SU-DHL-6 (cell line): Measurements from ENCODE around the gene KLHL36.

Experiments
- EZH2phosphoT487 ChIP-seq: fragments of 200-600 bp; sonication (generic), shearing (Covaris generic); conservative IDR thresholded peaks from 2 replicates; pipeline ENCODE4 v1.6.1; 2018; ENCODE audit warnings: mild to moderate bottlenecking, antibody characterized with exemption, low read length, moderate library complexity, mixed read lengths
- TF ChIP-seq, protein P1 (sequence below): fragments of 200-600 bp; sonication (generic); IDR thresholded peaks from one replicate; pipeline ENCODE4 v1.5.1; 2017; ENCODE audit warnings: antibody characterized with exemption, mild to moderate bottlenecking, low read length, moderate library complexity; ENCODE audit not compliant: insufficient read depth, poor library complexity, severe bottlenecking

DNA sequence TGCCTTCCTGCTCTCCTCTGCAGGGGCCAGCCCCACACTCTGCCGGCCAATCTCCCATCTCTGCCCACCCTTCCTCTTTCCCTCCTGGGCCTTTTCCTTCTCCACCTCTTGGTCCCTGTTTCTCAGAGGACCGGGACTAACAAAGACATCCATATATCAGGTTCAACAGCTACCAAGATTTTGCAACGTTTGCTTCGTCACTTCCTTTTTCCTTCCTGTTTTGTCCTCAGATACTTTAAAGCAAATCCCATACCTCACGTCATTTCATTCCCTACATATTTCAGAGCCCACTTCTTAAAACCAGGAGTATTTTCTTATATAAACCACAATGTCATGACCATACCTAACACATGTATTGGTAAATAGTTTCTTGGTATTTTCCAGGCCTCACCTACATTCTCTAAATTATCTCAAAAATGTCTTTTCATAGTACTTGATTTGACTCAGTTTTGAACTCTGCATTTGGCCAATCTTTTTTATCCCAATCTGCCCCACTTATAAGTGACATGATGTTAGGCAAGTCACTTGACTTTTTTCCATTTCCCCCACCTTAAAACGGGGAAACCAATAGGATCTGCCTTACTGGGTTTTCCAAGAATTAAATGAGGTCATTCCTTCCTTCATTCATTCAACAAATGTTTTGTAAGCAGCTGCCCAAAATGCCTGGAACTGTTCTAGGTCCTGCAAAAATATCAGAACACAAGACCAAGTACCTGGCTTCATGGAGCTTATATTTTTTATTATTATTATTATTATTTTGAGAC is 44.3 kb downstream of the KLHL36 start:
- TF ChIP-seq, protein P1, sequence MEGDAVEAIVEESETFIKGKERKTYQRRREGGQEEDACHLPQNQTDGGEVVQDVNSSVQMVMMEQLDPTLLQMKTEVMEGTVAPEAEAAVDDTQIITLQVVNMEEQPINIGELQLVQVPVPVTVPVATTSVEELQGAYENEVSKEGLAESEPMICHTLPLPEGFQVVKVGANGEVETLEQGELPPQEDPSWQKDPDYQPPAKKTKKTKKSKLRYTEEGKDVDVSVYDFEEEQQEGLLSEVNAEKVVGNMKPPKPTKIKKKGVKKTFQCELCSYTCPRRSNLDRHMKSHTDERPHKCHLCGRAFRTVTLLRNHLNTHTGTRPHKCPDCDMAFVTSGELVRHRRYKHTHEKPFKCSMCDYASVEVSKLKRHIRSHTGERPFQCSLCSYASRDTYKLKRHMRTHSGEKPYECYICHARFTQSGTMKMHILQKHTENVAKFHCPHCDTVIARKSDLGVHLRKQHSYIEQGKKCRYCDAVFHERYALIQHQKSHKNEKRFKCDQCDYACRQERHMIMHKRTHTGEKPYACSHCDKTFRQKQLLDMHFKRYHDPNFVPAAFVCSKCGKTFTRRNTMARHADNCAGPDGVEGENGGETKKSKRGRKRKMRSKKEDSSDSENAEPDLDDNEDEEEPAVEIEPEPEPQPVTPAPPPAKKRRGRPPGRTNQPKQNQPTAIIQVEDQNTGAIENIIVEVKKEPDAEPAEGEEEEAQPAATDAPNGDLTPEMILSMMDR: no peak
- TF ChIP-seq EZH2phosphoT487: no peak
